GM06990 (cell line): ENCODE measurements around the gene DNPH1.

Experiments
- DNase-seq: peaks from one replicate; pipeline ENCODE4 v3.0.0-alpha.2; 2011; ENCODE audit not compliant: insufficient read length; ENCODE audit errors: extremely low read depth
- H3K27me3 ChIP-seq: replicated peaks from 2 replicates; pipeline ENCODE4 v1.6.0; 2011; ENCODE audit warnings: low read length; ENCODE audit not compliant: control insufficient read depth, insufficient read depth
- H3K36me3 ChIP-seq: 2 replicates; pipeline ENCODE4 v1.5.1; 2011; ENCODE audit warnings: low read length; ENCODE audit not compliant: control insufficient read depth, insufficient read depth
- H3K4me3 ChIP-seq: replicated peaks from 2 replicates; pipeline ENCODE4 v1.5.1; 2011; ENCODE audit warnings: low read depth, mild to moderate bottlenecking, control low read depth, low read length
- TF ChIP-seq, protein P1 (sequence below): IDR thresholded peaks from 2 replicates; pipeline ENCODE4 v1.5.1; 2011; ENCODE audit warnings: low read length, control low read depth, mild to moderate bottlenecking, inconsistent platforms; ENCODE audit not compliant: insufficient read depth, poor library complexity, severe bottlenecking

Gene DNPH1

DNA sequence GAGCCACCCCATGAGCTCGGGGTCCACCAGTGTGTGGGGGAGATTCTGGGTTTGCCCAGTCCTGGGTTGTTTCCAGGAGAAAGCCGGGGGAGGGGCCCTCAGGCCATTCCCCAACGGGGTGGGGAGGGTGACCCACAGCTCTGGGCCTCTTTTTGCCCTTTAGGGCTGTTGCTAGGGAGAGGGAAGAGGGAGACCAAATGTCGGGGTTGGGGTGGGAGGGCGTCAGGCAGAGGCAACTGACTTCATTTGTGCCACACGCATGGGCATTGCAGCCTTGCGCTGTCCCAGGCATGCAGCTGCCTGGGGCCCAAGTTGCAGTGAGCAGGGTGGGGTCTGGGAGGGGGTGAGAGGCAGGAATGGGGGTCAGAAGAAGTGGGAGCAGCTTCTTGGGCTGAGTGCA lies 49.2 kb downstream of the DNPH1 start:
- TF ChIP-seq, protein P1, sequence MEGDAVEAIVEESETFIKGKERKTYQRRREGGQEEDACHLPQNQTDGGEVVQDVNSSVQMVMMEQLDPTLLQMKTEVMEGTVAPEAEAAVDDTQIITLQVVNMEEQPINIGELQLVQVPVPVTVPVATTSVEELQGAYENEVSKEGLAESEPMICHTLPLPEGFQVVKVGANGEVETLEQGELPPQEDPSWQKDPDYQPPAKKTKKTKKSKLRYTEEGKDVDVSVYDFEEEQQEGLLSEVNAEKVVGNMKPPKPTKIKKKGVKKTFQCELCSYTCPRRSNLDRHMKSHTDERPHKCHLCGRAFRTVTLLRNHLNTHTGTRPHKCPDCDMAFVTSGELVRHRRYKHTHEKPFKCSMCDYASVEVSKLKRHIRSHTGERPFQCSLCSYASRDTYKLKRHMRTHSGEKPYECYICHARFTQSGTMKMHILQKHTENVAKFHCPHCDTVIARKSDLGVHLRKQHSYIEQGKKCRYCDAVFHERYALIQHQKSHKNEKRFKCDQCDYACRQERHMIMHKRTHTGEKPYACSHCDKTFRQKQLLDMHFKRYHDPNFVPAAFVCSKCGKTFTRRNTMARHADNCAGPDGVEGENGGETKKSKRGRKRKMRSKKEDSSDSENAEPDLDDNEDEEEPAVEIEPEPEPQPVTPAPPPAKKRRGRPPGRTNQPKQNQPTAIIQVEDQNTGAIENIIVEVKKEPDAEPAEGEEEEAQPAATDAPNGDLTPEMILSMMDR, result no peak
- Histone ChIP-seq H3K4me3 (no peak overlapping the region), H3K27me3 (no peaks in the 10 kb centered on the region), H3K36me3 (peaks cover 31% of the 10 kb centered on the region)
- no peak for DNase-seq

DNA sequence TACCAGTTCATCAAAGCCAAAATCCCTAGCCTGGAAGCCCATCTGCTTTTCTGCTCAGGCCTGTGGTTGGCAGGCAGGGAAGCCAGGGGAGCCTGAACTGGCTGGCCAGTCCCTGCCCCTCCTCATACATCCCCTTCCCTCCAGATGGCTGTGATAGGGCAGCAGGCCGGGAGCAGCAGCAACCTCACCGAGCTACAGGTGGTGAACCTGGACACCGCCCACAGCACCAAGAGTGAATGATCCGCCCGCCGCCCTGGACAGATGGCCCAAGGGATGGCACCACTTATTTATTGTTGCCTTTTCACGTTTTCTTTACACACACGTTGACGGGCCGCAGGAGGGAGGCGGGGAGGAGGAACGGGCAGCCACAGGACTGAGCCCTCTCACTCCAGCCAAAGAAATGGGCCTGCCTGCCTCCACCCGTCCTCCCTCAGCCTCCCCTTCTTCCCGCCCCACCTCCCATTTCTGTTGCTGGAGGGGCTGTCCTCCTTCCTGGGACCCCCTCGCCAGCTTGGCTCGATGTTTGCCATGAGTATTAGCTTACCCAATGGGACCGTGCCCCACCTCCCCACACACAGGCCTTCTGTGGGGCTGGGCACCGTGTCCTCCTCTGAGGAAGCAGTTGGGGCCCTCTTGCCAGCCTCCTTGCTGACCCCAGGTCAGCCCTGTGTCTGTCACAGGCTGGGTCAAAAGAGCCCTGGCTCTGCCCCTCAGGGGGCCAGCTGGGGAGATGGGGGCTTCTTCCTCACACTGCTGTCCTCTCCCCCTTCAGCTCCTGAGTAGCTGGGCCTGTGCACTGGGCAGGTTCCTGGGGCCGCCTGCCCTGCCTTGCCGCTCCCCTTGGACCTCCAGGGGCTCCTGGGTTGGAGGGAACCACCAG lies 50.1 kb downstream of the DNPH1 start:
- DNase-seq, result no peak
- Histone ChIP-seq H3K36me3 (peaks cover 28% of the 10 kb centered on the region), H3K4me3 (no peak overlapping the region), H3K27me3 (no peaks in the 10 kb centered on the region)
- TF ChIP-seq, protein P1, result no peak

DNA sequence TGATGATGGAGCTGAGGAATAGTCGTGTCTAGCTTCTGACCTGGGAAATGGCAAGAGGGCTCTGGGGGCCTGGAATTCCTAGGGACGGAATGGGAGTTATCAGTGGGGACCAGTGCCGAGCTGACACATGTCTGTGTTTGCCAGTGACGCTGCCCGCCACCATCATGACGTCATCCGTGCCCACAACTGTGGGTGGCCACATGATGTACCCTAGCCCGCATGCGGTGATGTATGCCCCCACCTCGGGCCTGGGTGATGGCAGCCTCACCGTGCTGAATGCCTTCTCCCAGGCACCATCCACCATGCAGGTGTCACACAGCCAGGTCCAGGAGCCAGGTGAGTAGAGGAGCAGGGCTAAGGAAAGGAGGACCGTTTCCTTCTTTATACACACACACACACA lies 51.1 kb downstream of the DNPH1 start:
- no peak for DNase-seq
- TF ChIP-seq, protein P1, result no peak
- H3K36me3 ChIP-seq, result peaks cover 30% of the 10 kb centered on the region
- H3K27me3 ChIP-seq, result no peaks in the 10 kb centered on the region
- H3K4me3 ChIP-seq, result no peak overlapping the region

DNA sequence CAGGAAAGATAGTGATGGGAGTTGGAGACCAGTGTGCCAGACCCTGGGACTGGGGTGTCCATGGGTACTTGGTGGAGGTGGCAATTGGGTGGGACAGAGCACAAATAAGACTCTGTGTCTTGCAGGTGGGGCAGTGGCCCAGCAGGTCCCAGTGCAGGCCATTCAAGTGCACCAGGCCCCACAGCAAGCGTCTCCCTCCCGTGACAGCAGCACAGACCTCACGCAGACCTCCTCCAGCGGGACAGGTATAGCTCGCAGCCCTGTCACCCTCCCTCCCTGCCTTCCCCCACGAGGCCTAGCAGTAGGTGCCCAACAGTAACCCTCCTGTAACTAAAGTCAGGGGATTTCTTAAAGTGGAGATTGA lies 52.9 kb downstream of the DNPH1 start:
- Histone ChIP-seq H3K36me3 (peaks cover 30% of the 10 kb centered on the region), H3K4me3 (no peak overlapping the region), H3K27me3 (no peaks in the 10 kb centered on the region)
- TF ChIP-seq, protein P1, result no peak
- no peak for DNase-seq

DNA sequence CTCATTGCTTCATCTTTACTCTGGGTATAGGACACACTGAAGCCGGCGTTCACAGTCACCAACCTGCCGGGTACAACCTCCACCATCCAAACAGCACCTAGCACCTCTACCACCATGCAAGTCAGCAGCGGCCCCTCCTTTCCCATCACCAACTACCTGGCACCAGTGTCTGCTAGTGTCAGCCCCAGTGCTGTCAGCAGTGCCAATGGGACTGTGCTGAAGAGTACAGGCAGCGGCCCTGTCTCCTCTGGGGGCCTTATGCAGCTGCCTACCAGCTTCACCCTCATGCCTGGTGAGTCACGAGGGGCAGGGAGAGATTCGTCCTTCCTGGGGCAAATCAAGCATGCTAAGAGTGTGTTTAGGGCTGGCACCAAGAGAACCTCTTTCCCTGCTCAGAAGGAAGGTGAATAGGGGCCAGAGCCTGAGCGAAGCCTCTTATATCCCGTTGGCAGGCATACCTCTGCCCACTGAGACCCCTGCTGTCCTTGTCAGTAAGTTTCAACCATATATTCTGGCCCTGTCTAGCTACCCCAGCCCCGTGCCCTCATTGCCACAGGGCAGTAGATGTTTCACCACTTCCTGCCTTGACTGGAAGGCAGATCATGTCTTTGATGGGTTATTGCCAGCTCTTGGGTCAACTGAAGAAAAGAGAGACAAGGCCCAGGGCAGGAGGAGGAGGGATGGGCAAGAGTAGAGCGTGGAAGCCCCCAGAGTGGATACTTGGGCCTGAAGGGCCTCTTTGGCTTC lies 53.4 kb downstream of the DNPH1 start:
- H3K27me3 ChIP-seq, result no peaks in the 10 kb centered on the region
- peaks cover 28% of the 10 kb centered on the region for H3K36me3 ChIP-seq
- H3K4me3 ChIP-seq, result no peak overlapping the region
- DNase-seq, result no peak
- TF ChIP-seq, protein P1, result no peak
